Keratinocyte (primary cell): Measurements from ENCODE around the gene VTI1A. TPM values are rescaled to one million over a fixed set of nuclear protein-coding genes. Genes with fewer than 3 reads are reported as not detected.

Experiments
- DNase-seq: peaks from one replicate; pipeline ENCODE4 v3.0.0-alpha.2; 2011; ENCODE audit warnings: low read depth, missing footprints, low spot score
- FAIRE-seq: peaks from 2 replicates; lab custom pipeline; 2011; peaks lifted over from hg19 to GRCh38; lab: Jason Lieb, UNC
- H2AFZ ChIP-seq: 2 replicates; pipeline ENCODE4 v1.6.0; 2012; ENCODE audit warnings: low read length, control low read depth, inconsistent platforms; ENCODE audit not compliant: control insufficient read depth
- H3K27ac ChIP-seq: 2 replicates; pipeline ENCODE4 v1.5.1; 2011; ENCODE audit warnings: low read length; ENCODE audit not compliant: control insufficient read depth, insufficient read depth
- H3K27me3 ChIP-seq: 3 replicates; pipeline ENCODE4 v1.6.0; 2011; ENCODE audit warnings: low read length; ENCODE audit not compliant: control insufficient read depth, insufficient read depth; ENCODE audit errors: extremely low read depth
- H3K36me3 ChIP-seq, 2 experiments: 2 replicates in 1 of 2; 3 replicates in 1 of 2; pipeline ENCODE4 v1.5.1; 2011; ENCODE audit warnings: low read length in 2 of 2, mild to moderate bottlenecking in 1 of 2; ENCODE audit not compliant: control insufficient read depth in 2 of 2, insufficient read depth in 2 of 2; ENCODE audit errors: extremely low read depth in 1 of 2
- H3K4me1 ChIP-seq: 3 replicates; pipeline ENCODE4 v1.5.1; 2011; ENCODE audit warnings: low read length; ENCODE audit not compliant: control insufficient read depth, insufficient read depth; ENCODE audit errors: extremely low read depth
- H3K4me2 ChIP-seq: 3 replicates; pipeline ENCODE4 v1.6.0; 2011; ENCODE audit warnings: low read depth, low read length; ENCODE audit not compliant: control insufficient read depth, insufficient read depth; ENCODE audit errors: extremely low read depth
- H3K4me3 ChIP-seq, 3 experiments: fragments of 200-600 bp in 1 of 3; sonication (generic) in 1 of 3; 2 replicates in 2 of 3; 3 replicates in 1 of 3; pipeline ENCODE4 v1.5.1; 2011 to 2016; ENCODE audit warnings: low read length in 3 of 3, mild to moderate bottlenecking in 3 of 3, control low read depth in 2 of 3, inconsistent platforms in 1 of 3, low read depth in 1 of 3, mixed read lengths in 1 of 3, mixed run types in 1 of 3, moderate library complexity in 1 of 3; ENCODE audit not compliant: control insufficient read depth in 2 of 3, insufficient read depth in 2 of 3; ENCODE audit errors: extremely low read depth in 1 of 3
- H3K79me2 ChIP-seq: 2 replicates; pipeline ENCODE4 v1.6.0; 2012; ENCODE audit warnings: low read length; ENCODE audit not compliant: control insufficient read depth, insufficient read depth
- H3K9ac ChIP-seq: 3 replicates; pipeline ENCODE4 v1.6.0; 2011; ENCODE audit warnings: low read length; ENCODE audit not compliant: control insufficient read depth, insufficient read depth; ENCODE audit errors: extremely low read depth
- H3K9me1 ChIP-seq: 3 replicates; pipeline ENCODE4 v1.6.0; 2011; ENCODE audit warnings: low read length; ENCODE audit not compliant: control insufficient read depth, insufficient read depth; ENCODE audit errors: extremely low read depth
- H3K9me3 ChIP-seq: 2 replicates; pipeline ENCODE4 v1.5.1; 2012; ENCODE audit warnings: low read depth, low read length; ENCODE audit not compliant: control insufficient read depth
- H4K20me1 ChIP-seq: 3 replicates; pipeline ENCODE4 v1.6.0; 2011; ENCODE audit warnings: low read length; ENCODE audit not compliant: control insufficient read depth, insufficient read depth; ENCODE audit errors: extremely low read depth
- CTCF ChIP-seq, 3 experiments: IDR thresholded peaks in 1 of 3; conservative IDR thresholded peaks in 1 of 3; optimal IDR thresholded peaks in 1 of 3; 2 replicates in 2 of 3; 3 replicates in 1 of 3; pipeline versions ENCODE3 to v1.5.1; 2011; ENCODE audit warnings: low read length in 3 of 3, mild to moderate bottlenecking in 3 of 3, moderate library complexity in 2 of 3, control low read depth in 1 of 3, inconsistent platforms in 1 of 3; ENCODE audit not compliant: insufficient read depth in 2 of 3; ENCODE audit errors: extremely low read depth in 1 of 3
- EZH2 ChIP-seq: IDR thresholded peaks from one replicate; pipeline ENCODE4 v1.6.1; 2012; ENCODE audit warnings: inconsistent platforms, mild to moderate bottlenecking, low read length, moderate library complexity
- dilution Hi-C: fragments of 300-500 bp; cut with MboI; formaldehyde crosslinking; loops from one replicate; pipeline ENCODE4 v1.7.0; 2020; ENCODE audit warnings: low sequenced_read_pairs; ENCODE audit not compliant: extremely low pct_ligation_motif_present
- polyA plus RNA-seq, 5 experiments: library from polyadenylated mRNA; depleted of rRNA in 3 of 5; stranded (reverse) in 3 of 5; stranded (forward) in 1 of 5; unstranded in 1 of 5; fragments of >200 nt; gene quantifications; 1 replicate in 1 of 5; 2 replicates in 3 of 5; 3 replicates in 1 of 5; pipeline versions ENCODE4 v1.2.1 to v1.2.3, GENCODE V29; 2011 to 2012; ENCODE audit warnings: missing spikeins in 2 of 5, low read depth in 1 of 5, low replicate concordance in 1 of 5

The VTI1A gene
- polyA plus RNA-seq, 1 donor (not counting 4 experiments of a cell fraction or from before 2014, with no cell fraction given), result 18.5 TPM

- no peak overlapping the region for H3K9ac ChIP-seq
- H3K4me2 ChIP-seq, result no peak overlapping the region
- FAIRE-seq (no peak), DNase-seq (no peak)
- H3K27me3 ChIP-seq, result no peaks in the 10 kb centered on the region
- no peaks in the 10 kb centered on the region for H3K9me3 ChIP-seq
- H3K27ac ChIP-seq, result no peak overlapping the region
- no peak overlapping the region for H2AFZ ChIP-seq
- H3K9me1 ChIP-seq, result no peaks in the 10 kb centered on the region
- TF ChIP-seq EZH2, result no peak
- no peak for TF ChIP-seq CTCF (optimal IDR thresholded peaks at IDR 0.05 in 1 of 3, IDR thresholded peaks at IDR 0.05 in 1 of 3, conservative IDR thresholded peaks at IDR 0.05 in 1 of 3; ENCODE audit: extremely low read depth in 1 of 3, insufficient read depth in 2 of 3, low read length in 3 of 3)
- no peak overlapping the region for H3K4me3 ChIP-seq
- dilution Hi-C loops, result no loop called here
- H3K79me2 ChIP-seq, result no peaks in the 10 kb centered on the region
- H3K4me1 ChIP-seq, result peaks cover 21% of the 10 kb centered on the region
- no peaks in the 10 kb centered on the region for H3K36me3 ChIP-seq
- H4K20me1 ChIP-seq, result no peaks in the 10 kb centered on the region
These were observed 368.4 kb downstream of the VTI1A start for GRCh38 chr10:112815269-112816032.

- Histone ChIP-seq H3K79me2 (no peaks in the 10 kb centered on the region), H3K36me3 (no peaks in the 10 kb centered on the region), H3K4me2 (no peak overlapping the region), H4K20me1 (no peaks in the 10 kb centered on the region), H3K27ac (no peak overlapping the region), H3K9ac (no peak overlapping the region), H2AFZ (no peak overlapping the region), H3K9me3 (no peaks in the 10 kb centered on the region), H3K27me3 (no peaks in the 10 kb centered on the region), H3K4me1 (peaks cover 15% of the 10 kb centered on the region), H3K9me1 (no peaks in the 10 kb centered on the region), H3K4me3 (no peak overlapping the region)
- no peak for FAIRE-seq
- dilution Hi-C loops, result no loop called here
- TF ChIP-seq EZH2 (no peak), CTCF (optimal IDR thresholded peaks at IDR 0.05 in 1 of 3, IDR thresholded peaks at IDR 0.05 in 1 of 3, conservative IDR thresholded peaks at IDR 0.05 in 1 of 3; ENCODE audit: extremely low read depth in 1 of 3, insufficient read depth in 2 of 3, low read length in 3 of 3) (no peak)
- no peak for DNase-seq
These were observed 369.0 kb downstream of the VTI1A start for GRCh38 chr10:112816033-112816430.
